ENCODE measurements around the gene TAP1.
"Not testable (repeated sequence)": the region's sequence is repeated elsewhere in the genome, so short reads cannot be mapped to it uniquely, and the experiment has no call there.

TAP1 gene

GRCh38 chr6:32886681-32887383, 33.3 kb upstream of the TAP1 start:
- H3K9me3 ChIP-seq (ENCODE audit: insufficient read depth, low read length): no peaks in the 10 kb centered on the region
- no peak overlapping the region for H3K4me3 ChIP-seq (ENCODE audit: insufficient read length, low read depth)
- no peaks in the 10 kb centered on the region for H3K36me3 ChIP-seq (ENCODE audit: insufficient read depth, insufficient read length, low read length)
- no peaks in the 10 kb centered on the region for H3K27me3 ChIP-seq (ENCODE audit: insufficient read depth, insufficient read length)
- H3K9ac ChIP-seq (ENCODE audit: insufficient read length, low read depth): no peak overlapping the region
- no peak for DNase-seq (ENCODE audit: low read depth, low spot score)
- H3K4me1 ChIP-seq (ENCODE audit: insufficient read depth, insufficient read length): no peaks in the 10 kb centered on the region
- TF ChIP-seq ZNF274 (IDR thresholded peaks at IDR 0.05; ENCODE audit: low read depth, low read length) (no peak), YY1 (IDR thresholded peaks at IDR 0.05; ENCODE audit: insufficient read depth, insufficient read length) (no peak), SUZ12 (IDR thresholded peaks at IDR 0.05; ENCODE audit: extremely low read depth, insufficient read depth, insufficient read length) (no peak)

- Histone ChIP-seq H3K36me3 (ENCODE audit: insufficient read depth, insufficient read length, low read length) (no peaks in the 10 kb centered on the region), H3K4me3 (ENCODE audit: insufficient read length, low read depth) (no peak overlapping the region), H3K9ac (ENCODE audit: insufficient read length, low read depth) (no peak overlapping the region), H3K27me3 (ENCODE audit: insufficient read depth, insufficient read length) (no peaks in the 10 kb centered on the region), H3K4me1 (ENCODE audit: insufficient read depth, insufficient read length) (no peaks in the 10 kb centered on the region), H3K9me3 (ENCODE audit: insufficient read depth, low read length) (no peaks in the 10 kb centered on the region)
- peak; percentile 18 for DNase-seq (ENCODE audit: low read depth, low spot score)
- TF ChIP-seq SUZ12 (IDR thresholded peaks at IDR 0.05; ENCODE audit: extremely low read depth, insufficient read depth, insufficient read length) (no peak), YY1 (IDR thresholded peaks at IDR 0.05; ENCODE audit: insufficient read depth, insufficient read length) (no peak), ZNF274 (IDR thresholded peaks at IDR 0.05; ENCODE audit: low read depth, low read length) (no peak)
Observed at GRCh38 chr6:32885698-32886286, 32.3 kb upstream of the TAP1 start.

GRCh38 chr6:32883789-32884188, 30.3 kb upstream of the TAP1 start:
- no peak for DNase-seq (ENCODE audit: low read depth, low spot score)
- no peaks in the 10 kb centered on the region for H3K27me3 ChIP-seq (ENCODE audit: insufficient read depth, insufficient read length)
- no peak overlapping the region for H3K4me3 ChIP-seq (ENCODE audit: insufficient read length, low read depth)
- H3K9ac ChIP-seq (ENCODE audit: insufficient read length, low read depth): no peak overlapping the region
- TF ChIP-seq SUZ12 (IDR thresholded peaks at IDR 0.05; ENCODE audit: extremely low read depth, insufficient read depth, insufficient read length) (no peak), YY1 (IDR thresholded peaks at IDR 0.05; ENCODE audit: insufficient read depth, insufficient read length) (no peak), ZNF274 (IDR thresholded peaks at IDR 0.05; ENCODE audit: low read depth, low read length) (no peak)
- H3K36me3 ChIP-seq (ENCODE audit: insufficient read depth, insufficient read length, low read length): no peaks in the 10 kb centered on the region
- no peaks in the 10 kb centered on the region for H3K9me3 ChIP-seq (ENCODE audit: insufficient read depth, low read length)
- no peaks in the 10 kb centered on the region for H3K4me1 ChIP-seq (ENCODE audit: insufficient read depth, insufficient read length)

GRCh38 chr6:32882879-32883250, 29.4 kb upstream of the TAP1 start:
- Histone ChIP-seq H3K4me1 (ENCODE audit: insufficient read depth, insufficient read length) (no peaks in the 10 kb centered on the region), H3K27me3 (ENCODE audit: insufficient read depth, insufficient read length) (no peaks in the 10 kb centered on the region), H3K9ac (ENCODE audit: insufficient read length, low read depth) (no peak overlapping the region), H3K4me3 (ENCODE audit: insufficient read length, low read depth) (no peak overlapping the region), H3K9me3 (ENCODE audit: insufficient read depth, low read length) (no peaks in the 10 kb centered on the region), H3K36me3 (ENCODE audit: insufficient read depth, insufficient read length, low read length) (no peaks in the 10 kb centered on the region)
- no peak for TF ChIP-seq ZNF274 (IDR thresholded peaks at IDR 0.05; ENCODE audit: low read depth, low read length)
- TF ChIP-seq YY1 (IDR thresholded peaks at IDR 0.05; ENCODE audit: insufficient read depth, insufficient read length): no peak
- TF ChIP-seq SUZ12 (IDR thresholded peaks at IDR 0.05; ENCODE audit: extremely low read depth, insufficient read depth, insufficient read length): no peak
- no peak for DNase-seq (ENCODE audit: low read depth, low spot score)

- not testable (repeated sequence) for H3K36me3 ChIP-seq (ENCODE audit: insufficient read depth, insufficient read length, low read length); H3K4me3 ChIP-seq (ENCODE audit: insufficient read length, low read depth); H3K4me1 ChIP-seq (ENCODE audit: insufficient read depth, insufficient read length); H3K9me3 ChIP-seq (ENCODE audit: insufficient read depth, low read length); DNase-seq (ENCODE audit: low read depth, low spot score); H3K9ac ChIP-seq (ENCODE audit: insufficient read length, low read depth); H3K27me3 ChIP-seq (ENCODE audit: insufficient read depth, insufficient read length)
Observed at GRCh38 chr6:32880962-32881361, 27.5 kb upstream of the TAP1 start.

- no peak for TF ChIP-seq SUZ12 (IDR thresholded peaks at IDR 0.05; ENCODE audit: extremely low read depth, insufficient read depth, insufficient read length)
- TF ChIP-seq YY1 (IDR thresholded peaks at IDR 0.05; ENCODE audit: insufficient read depth, insufficient read length): no peak
- TF ChIP-seq ZNF274 (IDR thresholded peaks at IDR 0.05; ENCODE audit: low read depth, low read length): no peak
- no peaks in the 10 kb centered on the region for H3K9me3 ChIP-seq (ENCODE audit: insufficient read depth, low read length)
- DNase-seq (ENCODE audit: low read depth, low spot score): no peak
- no peaks in the 10 kb centered on the region for H3K27me3 ChIP-seq (ENCODE audit: insufficient read depth, insufficient read length)
- H3K4me3 ChIP-seq (ENCODE audit: insufficient read length, low read depth): no peak overlapping the region
- no peak overlapping the region for H3K9ac ChIP-seq (ENCODE audit: insufficient read length, low read depth)
- H3K4me1 ChIP-seq (ENCODE audit: insufficient read depth, insufficient read length): no peaks in the 10 kb centered on the region
- no peaks in the 10 kb centered on the region for H3K36me3 ChIP-seq (ENCODE audit: insufficient read depth, insufficient read length, low read length)
Observed at GRCh38 chr6:32879691-32880090, 26.2 kb upstream of the TAP1 start.

GRCh38 chr6:32876603-32877002, 23.1 kb upstream of the TAP1 start:
- H3K9me3 ChIP-seq (ENCODE audit: insufficient read depth, low read length): no peaks in the 10 kb centered on the region
- no peak overlapping the region for H3K4me3 ChIP-seq (ENCODE audit: insufficient read length, low read depth)
- DNase-seq (ENCODE audit: low read depth, low spot score): no peak
- H3K4me1 ChIP-seq (ENCODE audit: insufficient read depth, insufficient read length): no peaks in the 10 kb centered on the region
- no peaks in the 10 kb centered on the region for H3K36me3 ChIP-seq (ENCODE audit: insufficient read depth, insufficient read length, low read length)
- no peaks in the 10 kb centered on the region for H3K27me3 ChIP-seq (ENCODE audit: insufficient read depth, insufficient read length)
- no peak overlapping the region for H3K9ac ChIP-seq (ENCODE audit: insufficient read length, low read depth)
- TF ChIP-seq SUZ12 (IDR thresholded peaks at IDR 0.05; ENCODE audit: extremely low read depth, insufficient read depth, insufficient read length) (no peak), ZNF274 (IDR thresholded peaks at IDR 0.05; ENCODE audit: low read depth, low read length) (no peak), YY1 (IDR thresholded peaks at IDR 0.05; ENCODE audit: insufficient read depth, insufficient read length) (no peak)

GRCh38 chr6:32873947-32874346, 20.4 kb upstream of the TAP1 start:
- H3K9me3 ChIP-seq (ENCODE audit: insufficient read depth, low read length); H3K9ac ChIP-seq (ENCODE audit: insufficient read length, low read depth); H3K27me3 ChIP-seq (ENCODE audit: insufficient read depth, insufficient read length); H3K4me1 ChIP-seq (ENCODE audit: insufficient read depth, insufficient read length); DNase-seq (ENCODE audit: low read depth, low spot score); H3K36me3 ChIP-seq (ENCODE audit: insufficient read depth, insufficient read length, low read length); H3K4me3 ChIP-seq (ENCODE audit: insufficient read length, low read depth): not testable (repeated sequence)
